Body of pancreas (tissue), 4 donors: ENCODE results near the gene IDI2. TPM values are rescaled to one million over a fixed set of nuclear protein-coding genes. Genes with fewer than 3 reads are reported as not detected.

Experiments used
- ATAC-seq: fragments of 150-250 bp; one replicate; pipeline ENCODE4 v1.9.1; 2016
- DNase-seq, 4 donors: peaks; one replicate each; pipeline ENCODE4 v3.0.0-alpha.2; 2019
- H3K27ac ChIP-seq, 4 donors: fragments of 200-600 bp; sonication (generic); 1 replicate in 3 of 4; 2 replicates in 1 of 4; pipeline versions ENCODE4 v1.5.1 to v1.6.1; 2016 to 2019; ENCODE audit warnings: mild to moderate bottlenecking in 1 of 4, mixed read lengths in 1 of 4, moderate library complexity in 1 of 4
- H3K27me3 ChIP-seq, 2 donors: fragments of 200-600 bp; sonication (generic); one replicate each; pipeline ENCODE4 v1.6.0; 2016; ENCODE audit warnings: mild to moderate bottlenecking in 1 of 2
- H3K36me3 ChIP-seq, 2 donors: fragments of 200-600 bp; sonication (generic); replicated peaks in 1 of 2; 2 replicates each; pipeline ENCODE4 v1.5.1; 2016; ENCODE audit warnings: low read depth in 2 of 2; ENCODE audit not compliant: insufficient read depth in 1 of 2
- H3K4me1 ChIP-seq: fragments of 200-600 bp; sonication (generic); one replicate; pipeline ENCODE4 v1.6.0; 2016
- H3K4me3 ChIP-seq, 2 donors: fragments of 200-600 bp; sonication (generic); 1 replicate in 1 of 2; 2 replicates in 1 of 2; pipeline ENCODE4 v1.5.1; 2016 to 2019
- H3K9me3 ChIP-seq, 3 donors: fragments of 200-600 bp; sonication (generic); 1 replicate in 2 of 3; 2 replicates in 1 of 3; pipeline ENCODE4 v1.5.1; 2016
- CTCF ChIP-seq, 7 experiments: fragments of 450-650 bp in 4 of 7; fragments of 200-600 bp in 3 of 7; sonication (generic) in 3 of 7; IDR thresholded peaks; one replicate each; pipeline ENCODE4 v1.5.1; 2016 to 2019; ENCODE audit warnings: antibody characterized with exemption in 7 of 7
- POLR2A ChIP-seq, 3 donors: fragments of 450-650 bp; IDR thresholded peaks; one replicate each; pipeline ENCODE4 v1.6.1; 2016; ENCODE audit warnings: antibody characterized with exemption in 3 of 3, mild to moderate bottlenecking in 2 of 3
- WGBS, 2 donors: methylation state at CpG; one replicate each; pipeline ENCODE4 v1.1.5; 2017; 5-methylcytosine and 5-hydroxymethylcytosine counted together
- intact Hi-C: fragments of 100-400 bp; cut with DNase I; formaldehyde crosslinking; loops from one replicate; pipeline ENCODE4 v1.15.1; 2023
- total RNA-seq, 2 donors: library from RNA; depleted of rRNA; stranded (reverse); fragments of >200 nt; gene quantifications; one replicate each; pipeline ENCODE4 v1.1.0, GENCODE V29; 2016

IDI2 gene
- total RNA-seq, 2 donors from 2014 or later: not detected

GRCh38 chr10:1029838-1030237, 4.2 kb upstream of the IDI2 start:
- Histone ChIP-seq H3K4me3 (no peak overlapping the region), H3K4me1 (no peaks in the 10 kb centered on the region), H3K9me3 (no peaks in the 10 kb centered on the region), H3K27ac (no peak overlapping the region), H3K27me3 (no peaks in the 10 kb centered on the region), H3K36me3 (no peaks in the 10 kb centered on the region)
- intact Hi-C loops: no loop called here
- DNase-seq (no peak), ATAC-seq (no peak)
- WGBS, 2 donors: 92 to 94% methylated on average over 7 of the region's 7 CpGs
- TF ChIP-seq CTCF (IDR thresholded peaks at IDR 0.05) (no peak), POLR2A (IDR thresholded peaks at IDR 0.05) (no peak)

- Histone ChIP-seq H3K27ac (no peak overlapping the region), H3K36me3 (no peaks in the 10 kb centered on the region), H3K9me3 (no peaks in the 10 kb centered on the region), H3K4me3 (no peak overlapping the region), H3K27me3 (no peaks in the 10 kb centered on the region), H3K4me1 (no peaks in the 10 kb centered on the region)
- no peak for DNase-seq
- no peak for TF ChIP-seq POLR2A (IDR thresholded peaks at IDR 0.05)
- TF ChIP-seq CTCF (IDR thresholded peaks at IDR 0.05): no peak
- intact Hi-C loops: no loop called here
- 93 to 94% methylated on average over 6 of the region's 6 CpGs for WGBS, 2 donors
- no peak for ATAC-seq
These were observed 919 bp upstream of the IDI2 start for GRCh38 chr10:1026578-1026977.

DNA sequence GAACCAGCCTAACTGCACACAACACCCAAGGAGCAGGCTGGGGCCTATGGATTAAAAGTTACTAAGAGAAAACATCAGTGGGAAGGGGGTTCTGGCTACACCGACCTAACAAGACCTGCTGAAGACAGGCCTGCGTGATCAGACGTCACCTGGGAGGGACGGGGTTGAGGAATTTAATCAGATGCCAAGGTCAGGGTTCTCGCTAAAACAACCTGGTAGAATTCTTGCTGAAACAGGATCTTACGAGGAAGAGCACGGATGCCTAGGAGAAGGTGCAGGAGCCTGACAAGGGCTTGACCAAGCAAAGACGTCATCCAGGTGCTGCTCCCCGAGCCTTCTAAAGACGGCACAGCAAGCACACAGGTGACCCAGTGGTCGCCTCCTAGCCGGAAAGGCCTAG, 1.6 kb downstream of the IDI2 start:
- Histone ChIP-seq H3K36me3 (no peaks in the 10 kb centered on the region), H3K27ac (no peak overlapping the region), H3K4me3 (no peak overlapping the region), H3K4me1 (no peaks in the 10 kb centered on the region), H3K9me3 (no peaks in the 10 kb centered on the region), H3K27me3 (no peaks in the 10 kb centered on the region)
- ATAC-seq (no peak), DNase-seq (no peak)
- intact Hi-C loops: no loop called here
- WGBS, 2 donors: 87 to 88% methylated on average over 12 of the region's 12 CpGs
- TF ChIP-seq POLR2A (IDR thresholded peaks at IDR 0.05) (no peak), CTCF (IDR thresholded peaks at IDR 0.05) (no peak)

DNA sequence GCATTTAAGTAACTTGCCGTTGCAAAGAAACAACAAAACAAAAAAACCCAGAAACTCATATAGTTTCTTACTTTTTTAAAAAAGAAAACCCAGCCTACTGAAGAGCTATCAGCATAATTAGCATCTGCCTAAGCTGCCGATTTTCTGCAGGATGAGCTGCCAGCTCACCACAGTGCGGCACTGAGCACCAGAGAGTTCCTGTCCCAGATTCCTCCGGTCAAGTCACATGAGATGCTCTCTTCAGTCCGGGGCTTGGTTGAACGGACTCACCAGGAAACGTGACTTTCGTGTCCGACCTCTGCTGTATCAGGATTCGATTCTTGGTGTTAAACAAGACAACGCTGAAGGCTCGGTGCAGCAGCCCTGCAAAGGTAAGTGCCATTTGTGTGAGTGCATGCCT, 3.2 kb downstream of the IDI2 start:
- TF ChIP-seq CTCF (IDR thresholded peaks at IDR 0.05) (no peak), POLR2A (IDR thresholded peaks at IDR 0.05) (no peak)
- Histone ChIP-seq H3K4me3 (no peak overlapping the region), H3K36me3 (peaks cover 0 to 8% of the 10 kb centered on the region in 2 donors), H3K27ac (no peak overlapping the region), H3K27me3 (no peaks in the 10 kb centered on the region), H3K4me1 (no peaks in the 10 kb centered on the region), H3K9me3 (no peaks in the 10 kb centered on the region)
- intact Hi-C loops: no loop called here
- DNase-seq (no peak), ATAC-seq (no peak)
- 66 to 75% methylated on average over 12 of the region's 12 CpGs for WGBS, 2 donors

- TF ChIP-seq POLR2A (IDR thresholded peaks at IDR 0.05) (no peak), CTCF (IDR thresholded peaks at IDR 0.05) (no peak)
- intact Hi-C loops: no loop called here
- H3K27ac ChIP-seq: no peak overlapping the region
- ATAC-seq (no peak), DNase-seq (no peak)
- 85 to 95% methylated on average over 4 to 9 of the region's 9 CpGs for WGBS, 2 donors
- no peaks in the 10 kb centered on the region for H3K27me3 ChIP-seq
- peaks cover 0 to 19% of the 10 kb centered on the region in 2 donors for H3K36me3 ChIP-seq
- no peak overlapping the region for H3K4me3 ChIP-seq
- no peaks in the 10 kb centered on the region for H3K4me1 ChIP-seq
- no peaks in the 10 kb centered on the region for H3K9me3 ChIP-seq
These were observed 4.7 kb downstream of the IDI2 start for GRCh38 chr10:1020958-1021357.
